ENCODE results near the gene CLEC16A.

The CLEC16A gene

DNA sequence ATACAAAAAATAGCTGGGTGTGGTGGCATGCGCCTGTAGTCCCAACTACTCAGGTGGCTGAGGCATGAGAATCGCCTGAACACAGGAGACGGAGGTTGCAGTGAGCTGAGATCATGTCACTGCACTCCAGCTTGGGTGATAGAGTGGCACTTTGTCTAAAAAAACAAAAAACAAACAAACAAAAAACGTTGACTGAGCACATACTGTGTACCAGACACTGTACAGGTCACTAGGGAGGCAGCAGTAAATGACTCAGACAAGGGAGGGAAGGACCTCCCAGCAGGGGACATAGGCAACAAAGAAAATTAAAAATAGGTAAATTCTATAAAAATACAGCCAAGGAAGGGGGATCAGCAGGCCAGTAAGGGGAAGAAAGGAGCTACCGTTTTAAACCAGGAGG lies 247.3 kb downstream of the CLEC16A start:
- TF ChIP-seq, protein P1, sequence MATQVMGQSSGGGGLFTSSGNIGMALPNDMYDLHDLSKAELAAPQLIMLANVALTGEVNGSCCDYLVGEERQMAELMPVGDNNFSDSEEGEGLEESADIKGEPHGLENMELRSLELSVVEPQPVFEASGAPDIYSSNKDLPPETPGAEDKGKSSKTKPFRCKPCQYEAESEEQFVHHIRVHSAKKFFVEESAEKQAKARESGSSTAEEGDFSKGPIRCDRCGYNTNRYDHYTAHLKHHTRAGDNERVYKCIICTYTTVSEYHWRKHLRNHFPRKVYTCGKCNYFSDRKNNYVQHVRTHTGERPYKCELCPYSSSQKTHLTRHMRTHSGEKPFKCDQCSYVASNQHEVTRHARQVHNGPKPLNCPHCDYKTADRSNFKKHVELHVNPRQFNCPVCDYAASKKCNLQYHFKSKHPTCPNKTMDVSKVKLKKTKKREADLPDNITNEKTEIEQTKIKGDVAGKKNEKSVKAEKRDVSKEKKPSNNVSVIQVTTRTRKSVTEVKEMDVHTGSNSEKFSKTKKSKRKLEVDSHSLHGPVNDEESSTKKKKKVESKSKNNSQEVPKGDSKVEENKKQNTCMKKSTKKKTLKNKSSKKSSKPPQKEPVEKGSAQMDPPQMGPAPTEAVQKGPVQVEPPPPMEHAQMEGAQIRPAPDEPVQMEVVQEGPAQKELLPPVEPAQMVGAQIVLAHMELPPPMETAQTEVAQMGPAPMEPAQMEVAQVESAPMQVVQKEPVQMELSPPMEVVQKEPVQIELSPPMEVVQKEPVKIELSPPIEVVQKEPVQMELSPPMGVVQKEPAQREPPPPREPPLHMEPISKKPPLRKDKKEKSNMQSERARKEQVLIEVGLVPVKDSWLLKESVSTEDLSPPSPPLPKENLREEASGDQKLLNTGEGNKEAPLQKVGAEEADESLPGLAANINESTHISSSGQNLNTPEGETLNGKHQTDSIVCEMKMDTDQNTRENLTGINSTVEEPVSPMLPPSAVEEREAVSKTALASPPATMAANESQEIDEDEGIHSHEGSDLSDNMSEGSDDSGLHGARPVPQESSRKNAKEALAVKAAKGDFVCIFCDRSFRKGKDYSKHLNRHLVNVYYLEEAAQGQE (IDR thresholded peaks at IDR 0.05; ENCODE audit: low read depth), result no peak
- TF ChIP-seq TEAD4 (IDR thresholded peaks at IDR 0.05) (no peak), ZBTB7A (IDR thresholded peaks at IDR 0.05; ENCODE audit: low read depth) (no peak), TAF1 (IDR thresholded peaks at IDR 0.05; ENCODE audit: low read depth) (no peak), RAD21 (IDR thresholded peaks at IDR 0.05; ENCODE audit: low read depth) (no peak), EP300 (IDR thresholded peaks at IDR 0.05; ENCODE audit: borderline replicate concordance) (no peak), FOXM1 (IDR thresholded peaks at IDR 0.05; ENCODE audit: borderline replicate concordance, low read depth) (no peak), CREB1 (IDR thresholded peaks at IDR 0.05; ENCODE audit: low read depth) (no peak), NFIC (IDR thresholded peaks at IDR 0.05) (no peak), YY1 (IDR thresholded peaks at IDR 0.05; ENCODE audit: low read depth) (no peak), EGR1 (IDR thresholded peaks at IDR 0.05) (no peak), TCF12 (IDR thresholded peaks at IDR 0.05; ENCODE audit: low read depth) (no peak), CEBPB (IDR thresholded peaks at IDR 0.05) (no peak)
- TF ChIP-seq, protein P2, sequence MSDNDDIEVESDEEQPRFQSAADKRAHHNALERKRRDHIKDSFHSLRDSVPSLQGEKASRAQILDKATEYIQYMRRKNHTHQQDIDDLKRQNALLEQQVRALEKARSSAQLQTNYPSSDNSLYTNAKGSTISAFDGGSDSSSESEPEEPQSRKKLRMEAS (IDR thresholded peaks at IDR 0.05), result no peak
- TF ChIP-seq, protein P3, sequence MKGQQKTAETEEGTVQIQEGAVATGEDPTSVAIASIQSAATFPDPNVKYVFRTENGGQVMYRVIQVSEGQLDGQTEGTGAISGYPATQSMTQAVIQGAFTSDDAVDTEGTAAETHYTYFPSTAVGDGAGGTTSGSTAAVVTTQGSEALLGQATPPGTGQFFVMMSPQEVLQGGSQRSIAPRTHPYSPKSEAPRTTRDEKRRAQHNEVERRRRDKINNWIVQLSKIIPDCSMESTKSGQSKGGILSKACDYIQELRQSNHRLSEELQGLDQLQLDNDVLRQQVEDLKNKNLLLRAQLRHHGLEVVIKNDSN (IDR thresholded peaks at IDR 0.05), result no peak

DNA sequence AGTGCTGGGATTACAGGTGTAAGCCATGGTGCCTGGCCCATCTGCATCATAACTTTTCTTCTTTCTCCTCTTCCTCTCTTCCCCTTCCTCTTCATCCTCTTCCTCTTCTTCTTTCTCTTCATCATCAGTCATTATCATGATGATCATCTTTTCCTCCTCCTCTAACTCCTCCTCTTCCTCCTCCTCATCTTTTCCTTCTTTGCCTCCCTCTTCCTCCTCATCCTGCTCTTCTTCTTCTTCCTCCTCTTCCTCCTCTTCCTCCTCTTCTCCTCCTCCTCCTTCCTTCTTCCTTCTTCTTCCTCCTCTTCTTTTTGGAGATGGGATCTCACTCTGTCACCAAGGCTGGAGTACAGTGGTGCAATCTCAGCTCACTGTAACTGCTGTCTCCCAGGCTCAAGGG lies 249.1 kb downstream of the CLEC16A start:
- TF ChIP-seq FOXM1 (IDR thresholded peaks at IDR 0.05; ENCODE audit: borderline replicate concordance, low read depth) (no peak), EP300 (IDR thresholded peaks at IDR 0.05; ENCODE audit: borderline replicate concordance) (no peak), CREB1 (IDR thresholded peaks at IDR 0.05; ENCODE audit: low read depth) (no peak), NFIC (IDR thresholded peaks at IDR 0.05) (no peak), TEAD4 (IDR thresholded peaks at IDR 0.05) (no peak), TAF1 (IDR thresholded peaks at IDR 0.05; ENCODE audit: low read depth) (no peak), ZBTB7A (IDR thresholded peaks at IDR 0.05; ENCODE audit: low read depth) (no peak), TCF12 (IDR thresholded peaks at IDR 0.05; ENCODE audit: low read depth) (no peak), YY1 (IDR thresholded peaks at IDR 0.05; ENCODE audit: low read depth) (no peak)
- TF ChIP-seq, protein P2 (IDR thresholded peaks at IDR 0.05), result no peak
- TF ChIP-seq, protein P3 (IDR thresholded peaks at IDR 0.05), result no peak

DNA sequence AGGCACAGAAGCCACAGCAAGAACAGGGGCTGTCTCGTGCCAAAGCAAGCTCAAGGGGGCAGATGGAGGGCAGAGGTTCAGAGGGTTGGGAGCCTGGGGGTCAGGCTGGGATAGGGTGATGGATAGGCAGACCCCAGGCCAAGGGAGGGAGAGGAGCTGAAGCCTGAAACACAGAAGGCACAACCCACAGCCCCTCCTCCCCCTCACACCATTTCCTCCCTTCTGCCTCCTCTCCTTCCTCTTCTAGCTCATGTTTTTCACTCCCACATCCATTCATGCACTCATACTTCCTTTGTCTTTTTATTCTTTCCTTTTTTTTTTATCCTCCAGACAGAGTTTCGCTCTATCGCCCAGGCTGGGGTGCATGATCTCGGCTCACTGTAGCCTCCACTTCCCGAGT lies 250.5 kb downstream of the CLEC16A start:
- TF ChIP-seq, protein P3 (IDR thresholded peaks at IDR 0.05), result no peak
- TF ChIP-seq ZBTB7A (IDR thresholded peaks at IDR 0.05; ENCODE audit: low read depth), result no peak

DNA sequence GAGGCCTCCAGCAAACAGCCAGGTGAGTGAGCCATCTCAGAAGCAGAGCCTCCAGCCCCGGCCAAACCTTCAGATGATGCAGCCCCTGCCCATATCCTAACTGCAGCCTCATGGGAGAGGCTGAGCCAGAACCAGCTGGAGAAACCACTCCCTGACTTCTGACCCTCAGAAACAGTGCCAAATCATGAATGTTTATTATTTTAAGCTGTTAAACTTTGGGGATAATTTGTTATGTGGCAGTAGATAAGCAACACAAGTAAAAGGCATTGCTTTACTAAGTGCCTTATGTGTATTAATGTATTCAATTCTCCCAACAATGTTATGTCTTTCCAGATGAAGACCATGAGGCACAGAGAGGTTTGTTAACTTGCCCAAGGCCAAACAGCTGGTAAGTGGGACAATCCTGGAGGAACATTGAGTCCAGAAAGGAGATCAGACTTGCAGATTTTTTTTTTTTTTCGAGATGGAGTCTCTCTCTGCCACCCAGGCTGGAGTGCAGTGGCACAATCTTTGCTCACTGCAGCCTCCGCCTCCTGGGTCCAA lies 252.0 kb downstream of the CLEC16A start:
- TF ChIP-seq RAD21 (IDR thresholded peaks at IDR 0.05; ENCODE audit: low read depth), result no peak

DNA sequence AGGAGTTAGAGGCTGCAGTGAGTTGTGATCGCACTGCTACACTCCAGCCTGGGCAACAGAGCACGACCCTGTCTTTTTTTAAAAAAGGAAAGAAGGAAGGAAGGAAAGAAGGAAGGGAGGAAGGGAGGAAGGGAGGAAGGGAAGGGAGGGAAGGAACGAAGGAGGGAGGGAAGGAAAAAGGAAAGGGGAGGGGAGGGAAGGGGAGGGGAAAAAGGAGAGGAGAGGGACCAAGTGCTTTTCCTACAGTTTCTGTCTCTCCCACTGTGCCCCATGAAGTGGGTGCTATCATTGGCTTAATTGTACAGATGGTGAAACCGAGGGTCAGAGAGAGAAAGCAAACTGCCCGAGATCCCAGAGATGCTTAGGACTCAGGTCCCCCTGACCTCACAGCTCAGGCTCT lies 254.0 kb downstream of the CLEC16A start:
- TF ChIP-seq, protein P3 (IDR thresholded peaks at IDR 0.05), result no peak
- no peak for TF ChIP-seq YY1 (IDR thresholded peaks at IDR 0.05; ENCODE audit: low read depth)
- TF ChIP-seq, protein P2 (IDR thresholded peaks at IDR 0.05), result no peak
- TF ChIP-seq NFIC (IDR thresholded peaks at IDR 0.05), result no peak
- no peak for TF ChIP-seq CREB1 (IDR thresholded peaks at IDR 0.05; ENCODE audit: low read depth)
- TF ChIP-seq FOXM1 (IDR thresholded peaks at IDR 0.05; ENCODE audit: borderline replicate concordance, low read depth), result no peak
- TF ChIP-seq ZBTB7A (IDR thresholded peaks at IDR 0.05; ENCODE audit: low read depth), result no peak
- no peak for TF ChIP-seq RAD21 (IDR thresholded peaks at IDR 0.05; ENCODE audit: low read depth)
- no peak for TF ChIP-seq TEAD4 (IDR thresholded peaks at IDR 0.05)
- no peak for TF ChIP-seq TCF12 (IDR thresholded peaks at IDR 0.05; ENCODE audit: low read depth)
- no peak for TF ChIP-seq TAF1 (IDR thresholded peaks at IDR 0.05; ENCODE audit: low read depth)
- TF ChIP-seq, protein P1 (IDR thresholded peaks at IDR 0.05; ENCODE audit: low read depth), result no peak
- TF ChIP-seq EP300 (IDR thresholded peaks at IDR 0.05; ENCODE audit: borderline replicate concordance), result no peak
